ENCODE measurements around the gene SETD3. TPM values are rescaled to one million over a fixed set of nuclear protein-coding genes. Genes with fewer than 3 reads are reported as not detected.

Gene SETD3
- total RNA-seq, 4 donors from 2014 or later, result 127 to 184 (median 162) TPM

DNA sequence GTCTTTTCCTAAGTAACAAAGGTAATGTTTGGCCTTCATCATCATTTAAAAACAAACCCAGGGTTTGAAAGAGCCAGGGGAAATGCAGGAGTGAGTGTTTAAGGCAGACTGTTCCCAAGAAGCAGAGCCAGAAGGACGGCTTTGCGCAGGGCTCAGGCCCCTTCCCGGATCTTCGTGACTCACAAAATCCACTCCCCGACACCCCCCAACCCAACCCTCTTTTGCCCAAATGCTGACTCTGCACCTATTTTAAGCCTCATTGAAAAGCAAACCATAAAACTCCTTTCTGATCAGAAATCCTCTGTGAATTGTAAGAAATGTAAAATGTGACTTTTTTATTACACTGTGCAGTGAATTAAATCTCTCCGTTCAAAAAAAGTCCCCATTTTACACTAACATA is 67.5 kb downstream of the SETD3 start:
- H3K4me1 ChIP-seq, result peaks cover 0 to 6% (median 0%) of the 10 kb centered on the region in 3 donors

DNA sequence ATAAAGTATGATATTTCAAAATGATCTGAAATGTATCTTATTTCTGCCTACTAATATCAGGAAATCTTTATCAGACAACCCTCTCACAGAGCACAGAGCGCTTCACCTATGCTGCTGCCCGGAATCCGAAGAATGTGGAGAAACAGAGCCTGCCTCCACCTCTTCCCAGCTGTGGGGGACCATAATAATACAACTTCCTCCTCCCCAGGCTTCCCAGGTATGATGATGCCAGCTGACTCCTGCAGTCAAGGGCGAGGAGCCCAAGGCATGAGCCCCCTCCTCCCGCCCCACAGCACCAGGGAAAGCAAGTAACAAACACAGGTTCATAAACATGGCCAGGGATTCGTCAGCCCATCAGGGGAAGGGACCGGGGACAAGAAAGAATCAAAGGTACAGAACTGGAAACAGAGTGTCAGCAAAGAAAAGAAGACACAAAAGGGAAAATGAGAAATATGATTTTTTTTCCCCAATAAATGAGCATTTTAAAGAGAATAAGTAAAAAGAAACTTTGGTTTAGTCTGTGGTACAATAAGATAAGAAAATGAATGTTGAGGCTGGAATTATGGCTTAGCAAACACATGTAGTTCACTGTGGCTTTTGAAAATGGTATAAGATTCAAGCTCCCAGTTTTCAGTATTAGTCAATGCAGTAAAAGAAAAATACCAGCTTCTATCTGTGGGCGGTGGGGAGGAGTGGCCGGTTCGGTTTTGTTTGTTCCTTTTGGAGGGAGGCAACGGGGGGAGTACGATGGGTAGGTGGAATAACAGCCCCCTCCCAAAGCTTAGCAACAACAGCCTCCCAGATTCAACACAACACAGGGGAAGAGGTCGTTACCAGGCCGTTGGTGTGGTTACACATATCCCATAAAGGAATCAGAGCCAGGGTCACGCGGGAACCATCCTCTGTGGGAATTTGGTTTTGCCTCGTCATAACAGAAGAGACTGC is 68.3 kb downstream of the SETD3 start:
- Histone ChIP-seq H3K27me3 (no peaks in the 10 kb centered on the region), H3K36me3 (peaks cover 0 to 58% of the 10 kb centered on the region in 2 donors), H3K4me3 (no peak overlapping the region), H3K9me3 (no peaks in the 10 kb centered on the region), H3K27ac (no peak overlapping the region), H3K4me1 (peaks cover 0 to 6% (median 0%) of the 10 kb centered on the region in 3 donors)
- 76 to 97% methylated on average over 5 to 10 of the region's 17 CpGs for WGBS, 2 donors (ENCODE audit: low coverage in 1 of 2)
- no peak for ATAC-seq
- TF ChIP-seq EP300 (IDR thresholded peaks at IDR 0.05) (no peak), CTCF (IDR thresholded peaks at IDR 0.05) (no peak), POLR2A (IDR thresholded peaks at IDR 0.05) (no peak), POLR2AphosphoS5 (IDR thresholded peaks at IDR 0.05) (no peak)

More for the DNA sequence above, 67.5 kb downstream of the SETD3 start:
- H3K36me3 ChIP-seq, result peaks cover 0 to 57% of the 10 kb centered on the region in 2 donors
- no peak for TF ChIP-seq POLR2A (IDR thresholded peaks at IDR 0.05)
- no peak for TF ChIP-seq POLR2AphosphoS5 (IDR thresholded peaks at IDR 0.05)
- TF ChIP-seq CTCF (IDR thresholded peaks at IDR 0.05), result no peak
- no peak for TF ChIP-seq EP300 (IDR thresholded peaks at IDR 0.05)
- ATAC-seq, result no peak
- no peak overlapping the region for H3K27ac ChIP-seq
- H3K9me3 ChIP-seq, result no peaks in the 10 kb centered on the region
- WGBS, 2 donors (ENCODE audit: low coverage in 1 of 2), result 80 to 90% methylated on average over 4 to 6 of the region's 6 CpGs
- H3K27me3 ChIP-seq, result no peaks in the 10 kb centered on the region
- no peak overlapping the region for H3K4me3 ChIP-seq

DNA sequence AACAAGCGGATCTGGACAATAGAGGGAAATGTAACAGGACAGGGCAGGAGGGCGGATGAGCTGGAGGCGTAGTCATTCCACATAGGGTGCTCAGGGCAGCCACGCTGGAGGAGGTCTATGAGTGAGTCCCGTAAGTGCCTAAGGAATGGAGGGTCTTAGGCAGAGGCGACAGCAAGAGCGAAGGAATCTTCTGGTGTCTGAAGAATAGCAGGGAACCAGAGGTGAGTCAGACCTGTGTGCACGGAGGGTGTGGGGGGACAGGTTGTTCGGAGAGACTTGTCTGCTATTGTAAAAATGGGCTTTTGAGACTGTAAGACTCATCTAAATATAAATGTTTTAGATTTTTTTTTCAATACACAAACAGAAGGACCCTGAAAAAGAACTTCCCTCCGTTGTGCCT is 70.6 kb downstream of the SETD3 start:
- no peaks in the 10 kb centered on the region for H3K27me3 ChIP-seq
- no peak overlapping the region for H3K4me3 ChIP-seq
- WGBS, 2 donors (ENCODE audit: low coverage in 1 of 2), result 84 to 87% methylated on average over 9 to 10 of the region's 10 CpGs
- no peak for TF ChIP-seq POLR2AphosphoS5 (IDR thresholded peaks at IDR 0.05)
- no peak for TF ChIP-seq EP300 (IDR thresholded peaks at IDR 0.05)
- no peak for TF ChIP-seq POLR2A (IDR thresholded peaks at IDR 0.05)
- no peak for TF ChIP-seq CTCF (IDR thresholded peaks at IDR 0.05)
- peaks cover 0 to 77% of the 10 kb centered on the region in 2 donors for H3K36me3 ChIP-seq
- H3K4me1 ChIP-seq, result no peaks in the 10 kb centered on the region
- H3K27ac ChIP-seq, result no peak overlapping the region
- ATAC-seq, result no peak
- no peaks in the 10 kb centered on the region for H3K9me3 ChIP-seq

DNA sequence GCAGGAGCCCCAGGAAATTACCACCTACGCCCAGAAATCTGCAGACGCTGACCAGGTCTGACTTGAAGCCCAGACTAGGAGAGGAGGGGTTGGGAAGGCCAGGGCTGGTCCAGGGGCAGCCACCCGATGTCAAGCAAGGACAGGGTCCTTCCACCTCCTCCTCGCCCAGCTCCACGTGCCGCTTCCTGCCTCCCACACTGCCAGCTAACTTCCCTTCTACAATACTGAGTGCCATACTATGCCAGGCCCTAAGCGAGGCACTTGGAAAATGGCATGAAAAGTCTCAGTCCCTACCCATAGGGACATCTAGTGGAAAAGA is 71.7 kb downstream of the SETD3 start:
- ATAC-seq, result no peak
- H3K36me3 ChIP-seq, result peaks cover 0 to 85% of the 10 kb centered on the region in 2 donors

More for the DNA sequence above, 71.7 kb downstream of the SETD3 start:
- WGBS, 2 donors (ENCODE audit: low coverage in 1 of 2), result 79% methylated on average over 2 of the region's 7 CpGs; no CpG with 5 or more reads in 1 of the 2 donors
- Histone ChIP-seq H3K4me1 (no peaks in the 10 kb centered on the region), H3K4me3 (no peak overlapping the region), H3K27me3 (no peaks in the 10 kb centered on the region), H3K27ac (no peak overlapping the region), H3K9me3 (no peaks in the 10 kb centered on the region)
- TF ChIP-seq CTCF (IDR thresholded peaks at IDR 0.05), result no peak
- TF ChIP-seq POLR2A (IDR thresholded peaks at IDR 0.05), result no peak
- TF ChIP-seq POLR2AphosphoS5 (IDR thresholded peaks at IDR 0.05), result no peak
- TF ChIP-seq EP300 (IDR thresholded peaks at IDR 0.05), result no peak

All from gastroesophageal sphincter (tissue), 4 donors.